HG03135 (cell line): ENCODE data around the gene KLHL18.
A peak's percentile ranks its signal among the peaks of the same experiment; 100 is the strongest.
"Not testable (repeated sequence)": the region's sequence is repeated elsewhere in the genome, so short reads cannot be mapped to it uniquely, and the experiment has no call there.

Experiments
- ATAC-seq: cut with Tn5 transposase; IDR thresholded peaks from one replicate; pipeline ENCODE4 v1.9.1; 2021; ENCODE audit warnings: mild to moderate bottlenecking, moderate library complexity; ENCODE audit not compliant: unreplicated experiment

KLHL18 gene

DNA sequence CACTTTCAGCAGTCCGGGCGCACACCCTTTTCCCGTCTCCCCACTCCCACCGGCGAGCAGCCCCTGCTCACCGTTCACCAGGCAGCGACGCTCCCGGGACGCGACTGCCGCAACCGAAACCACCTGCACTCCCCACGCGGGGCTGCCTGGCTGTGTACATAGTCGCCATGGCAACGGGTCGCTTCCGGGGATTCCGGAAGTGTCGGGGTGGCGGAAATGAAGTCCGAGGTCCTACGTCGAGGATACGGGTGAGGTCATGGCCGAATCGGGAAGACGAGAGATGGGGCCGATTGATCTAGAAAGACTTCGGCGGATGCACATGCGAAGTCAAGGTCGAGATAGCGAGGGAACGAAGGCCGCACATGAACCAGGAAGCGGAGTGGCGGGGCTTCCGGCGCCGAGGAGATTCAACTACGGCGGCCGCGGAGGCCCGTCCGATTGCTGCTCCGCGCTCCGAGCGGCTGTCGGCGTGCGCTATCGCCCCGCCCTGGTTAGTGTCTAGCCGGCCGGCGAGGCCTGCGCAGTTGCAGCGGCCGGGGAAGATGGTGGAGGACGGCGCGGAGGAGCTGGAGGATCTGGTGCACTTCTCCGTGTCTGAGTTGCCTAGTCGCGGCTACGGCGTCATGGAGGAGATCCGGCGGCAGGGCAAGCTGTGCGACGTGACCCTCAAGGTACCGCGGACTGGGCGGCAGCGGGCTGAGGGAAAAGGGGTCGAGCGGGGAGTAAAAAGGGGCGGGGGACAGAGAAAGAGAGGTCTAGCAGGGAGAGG is at the start of gene KLHL18, which contains the start of gene KIF9:
Gene KLHL18 (plus strand): TSS at position 521 of the 769 bp plus-strand sequence. CDS start 22 bp downstream, at position 543.
Gene KIF9 (minus strand): TSS at position 376 of the 769 bp plus-strand sequence. CDS start 5,425 bp downstream, outside the sequence.
- peak; percentile 70 for ATAC-seq

DNA sequence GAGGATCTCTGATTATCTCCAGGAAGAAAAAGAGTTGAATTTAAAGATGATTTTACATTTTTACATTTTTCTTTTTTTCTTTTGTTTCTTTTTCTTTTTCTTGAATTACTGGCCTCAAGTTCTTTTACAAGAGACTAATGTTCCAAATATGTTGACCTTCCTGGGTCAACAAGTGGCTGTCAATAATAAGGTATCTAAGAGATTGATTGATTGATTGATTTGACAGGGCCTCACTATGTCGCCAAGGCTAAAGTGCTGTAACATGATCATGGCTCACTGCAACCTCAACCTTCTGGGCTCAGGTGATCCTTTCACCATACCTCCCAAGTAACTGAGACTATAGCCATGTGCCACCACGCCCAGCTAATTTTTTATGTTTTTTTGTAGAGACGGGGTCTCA is 44.7 kb upstream of the KLHL18 start:
- no peak for ATAC-seq

DNA sequence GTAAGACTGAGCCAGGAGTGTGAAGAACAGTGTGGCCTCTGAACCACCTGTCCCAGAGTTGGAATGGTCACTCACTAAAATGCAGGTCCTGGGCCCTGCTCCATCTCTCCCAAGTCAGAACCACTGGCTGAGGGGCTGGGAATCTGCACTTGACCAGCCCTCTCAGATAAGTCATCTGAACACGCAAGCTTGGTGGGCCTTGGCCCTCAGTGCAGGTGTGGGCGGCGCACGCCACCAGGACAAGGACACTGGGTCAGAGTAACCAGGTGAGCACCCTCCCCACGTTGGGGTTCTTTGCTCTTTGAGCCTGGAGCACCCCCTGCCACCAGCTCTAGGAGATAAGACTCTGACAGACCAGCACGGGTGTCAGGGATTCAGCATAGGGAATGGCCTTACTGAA is 42.8 kb upstream of the KLHL18 start:
- no peak for ATAC-seq

DNA sequence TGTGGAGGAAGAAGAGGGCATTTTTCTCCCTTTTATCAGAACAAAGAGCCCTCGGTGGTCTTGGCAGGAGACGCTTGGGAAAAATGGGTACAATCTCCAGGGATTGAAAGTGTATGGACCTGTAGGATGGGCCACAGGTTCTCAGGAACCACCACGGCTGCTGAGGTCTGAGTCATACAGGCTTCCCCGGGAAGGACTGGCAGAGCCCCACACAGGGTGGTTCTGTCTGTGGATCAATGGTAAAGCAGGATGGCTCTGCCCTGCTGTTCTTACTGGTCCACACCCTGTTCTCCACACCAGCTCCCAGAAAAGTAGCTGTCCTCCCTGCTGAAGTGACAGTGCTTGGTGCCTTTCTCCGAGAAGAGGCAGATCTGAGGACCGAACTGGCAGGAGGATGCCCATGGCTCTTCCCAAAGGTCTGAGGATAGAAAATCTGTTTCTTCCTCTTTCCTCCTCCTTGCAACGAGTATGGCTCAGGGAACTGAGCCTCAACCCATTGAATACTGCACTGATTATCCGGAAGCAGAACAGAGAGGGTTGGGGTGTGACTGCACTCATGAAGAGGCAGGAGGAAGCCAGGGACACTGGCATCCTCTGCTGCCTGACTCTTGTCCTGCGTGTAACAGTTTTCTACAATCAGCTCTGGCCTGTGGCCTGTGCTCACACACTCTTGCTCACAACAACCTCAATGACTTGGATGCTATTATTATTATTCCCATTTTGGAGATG is 39.2 kb upstream of the KLHL18 start:
- ATAC-seq, result no peak

DNA sequence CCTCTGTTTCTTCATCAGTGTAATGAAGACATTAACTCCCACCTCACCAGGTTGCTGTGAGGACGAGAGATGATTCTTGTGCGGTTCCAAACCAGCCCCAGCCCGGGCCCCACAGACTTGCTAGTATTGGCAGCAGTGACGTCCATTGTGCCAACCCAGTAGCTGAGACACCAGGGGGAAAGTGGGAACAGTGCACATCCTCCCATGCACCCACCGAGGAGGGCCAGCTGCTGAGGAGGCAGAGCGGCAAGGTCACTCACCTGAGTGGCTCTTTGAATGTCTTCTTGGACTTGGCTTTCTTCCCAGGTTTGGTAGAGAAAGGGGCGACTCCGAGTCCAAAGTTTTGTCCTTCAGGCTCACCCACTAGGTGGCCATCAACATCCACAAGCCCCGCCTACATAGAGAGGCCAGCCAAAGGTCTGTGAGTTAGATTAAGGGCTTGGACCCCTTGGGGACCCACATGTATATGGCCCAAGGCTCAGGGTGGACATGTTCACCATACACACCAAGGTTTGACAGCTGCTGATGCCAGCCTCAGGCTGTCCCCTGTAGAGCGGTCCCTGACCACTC is 38.1 kb upstream of the KLHL18 start:
- no peak for ATAC-seq

DNA sequence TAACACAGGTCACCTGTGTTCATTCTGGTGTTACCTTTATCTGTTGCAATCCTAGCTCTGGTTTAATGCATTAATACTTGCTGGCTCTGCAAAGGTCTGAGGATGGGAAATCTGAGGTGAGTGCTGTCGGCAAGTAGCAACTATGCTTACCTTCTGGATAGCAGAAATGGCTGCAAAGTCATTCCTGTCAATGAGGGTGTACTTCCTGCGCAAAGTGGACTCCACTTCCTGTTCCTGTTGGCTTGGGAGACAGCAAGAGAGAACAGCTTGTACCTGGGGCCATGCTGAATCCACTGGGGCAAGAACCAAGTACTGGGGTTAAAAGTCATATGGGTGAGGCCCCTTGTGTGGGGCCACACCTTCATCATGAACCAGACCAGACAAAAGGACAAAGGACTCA is 37.5 kb upstream of the KLHL18 start:
- no peak for ATAC-seq

DNA sequence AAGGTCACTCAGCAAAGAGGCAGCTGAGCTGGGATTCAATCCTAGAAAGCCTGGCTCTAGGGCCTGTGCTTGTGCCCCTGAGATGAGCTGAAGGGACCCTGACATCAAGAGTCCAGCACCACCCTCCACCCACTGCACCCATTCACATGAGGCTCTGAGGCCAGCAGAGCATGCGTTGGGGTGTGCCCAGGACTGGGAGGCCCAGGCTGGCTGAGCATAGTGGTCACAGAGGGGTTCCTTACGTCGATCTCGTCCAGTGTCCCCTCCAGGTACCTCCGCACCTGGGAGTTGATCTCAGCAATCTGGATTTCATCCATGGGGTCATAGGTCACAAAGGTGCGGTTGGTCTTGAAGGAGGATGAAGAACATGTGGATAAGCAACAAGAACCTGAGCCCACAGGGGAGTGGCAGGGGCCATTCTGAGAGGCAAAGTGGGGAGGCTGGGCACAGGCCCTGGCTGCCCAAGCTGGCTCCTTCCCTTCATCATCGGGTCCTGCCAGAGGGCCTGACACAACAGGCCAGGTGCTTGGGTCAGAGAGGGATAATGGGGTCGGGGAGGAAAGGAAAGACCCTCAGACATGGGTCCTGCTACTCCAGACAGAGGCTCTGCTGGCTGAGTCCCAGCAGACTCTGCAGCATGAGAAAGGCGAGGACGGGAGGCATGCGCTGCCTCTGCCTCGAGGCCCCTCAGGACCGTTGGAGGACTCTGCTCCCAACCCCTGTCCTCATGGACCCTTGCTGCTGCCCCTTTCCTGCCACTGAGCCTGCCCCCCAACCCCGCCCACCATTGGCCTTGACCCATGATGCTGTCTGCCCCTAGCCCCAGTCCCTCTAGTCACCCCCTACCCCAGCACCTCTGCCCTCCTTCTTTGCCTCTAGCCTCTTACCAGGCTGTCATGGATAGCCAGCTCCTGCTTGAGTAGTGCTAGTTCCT is 35.3 kb upstream of the KLHL18 start:
- no peak for ATAC-seq

DNA sequence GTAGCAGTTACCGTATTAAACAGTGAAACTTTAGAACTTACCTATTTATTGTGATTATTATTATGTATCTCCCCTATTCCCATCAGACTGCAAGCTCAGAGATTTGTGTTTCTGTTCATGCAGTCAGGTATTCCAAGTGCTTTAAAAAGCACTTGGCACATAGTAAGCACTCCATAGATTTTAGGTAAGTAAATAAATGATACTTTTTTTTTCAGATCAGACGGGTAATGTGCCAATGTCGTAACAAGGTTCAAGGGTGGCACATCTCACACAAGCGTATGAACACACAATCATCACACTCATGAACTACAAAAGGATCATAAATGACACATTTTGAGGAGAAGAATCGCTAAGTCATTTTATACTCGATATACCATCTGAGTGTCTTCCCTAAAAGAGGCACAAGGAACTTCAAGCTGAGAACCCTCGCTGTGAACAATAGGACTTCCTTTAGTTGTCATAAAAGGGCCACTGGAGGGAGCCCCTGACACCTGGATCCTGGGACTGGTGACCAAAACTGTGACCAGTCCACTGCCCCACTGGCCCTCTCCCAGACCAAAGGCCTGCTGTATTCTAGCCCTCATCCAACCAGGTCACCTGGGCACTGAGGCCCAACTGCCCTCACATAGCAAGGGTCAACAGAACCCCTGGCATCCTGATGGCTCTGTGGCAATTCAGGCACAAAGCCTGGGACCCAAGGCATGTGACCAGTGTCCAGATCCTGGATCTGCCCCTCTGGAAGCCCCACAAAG is 32.3 kb upstream of the KLHL18 start:
- no peak for ATAC-seq

DNA sequence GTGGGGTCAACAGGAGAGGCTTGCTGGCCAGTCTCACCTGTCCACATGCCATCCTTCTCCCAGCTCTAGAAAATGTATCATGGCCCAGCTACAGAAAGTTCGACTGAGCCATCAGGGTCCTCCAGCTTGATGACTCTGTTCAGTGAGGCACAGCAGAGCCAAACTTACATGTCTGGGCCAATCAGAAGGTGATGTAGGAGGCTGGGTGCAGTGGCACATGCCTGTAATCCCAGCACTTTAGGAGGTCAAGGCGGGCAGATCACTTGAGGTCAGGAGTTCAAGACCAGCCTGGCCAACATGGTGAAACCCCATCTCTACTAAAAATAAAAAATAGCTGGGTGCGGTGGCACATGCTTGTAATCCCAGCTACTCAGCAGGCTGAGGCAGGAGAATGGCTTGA is 31.7 kb upstream of the KLHL18 start:
- not testable (repeated sequence) for ATAC-seq

DNA sequence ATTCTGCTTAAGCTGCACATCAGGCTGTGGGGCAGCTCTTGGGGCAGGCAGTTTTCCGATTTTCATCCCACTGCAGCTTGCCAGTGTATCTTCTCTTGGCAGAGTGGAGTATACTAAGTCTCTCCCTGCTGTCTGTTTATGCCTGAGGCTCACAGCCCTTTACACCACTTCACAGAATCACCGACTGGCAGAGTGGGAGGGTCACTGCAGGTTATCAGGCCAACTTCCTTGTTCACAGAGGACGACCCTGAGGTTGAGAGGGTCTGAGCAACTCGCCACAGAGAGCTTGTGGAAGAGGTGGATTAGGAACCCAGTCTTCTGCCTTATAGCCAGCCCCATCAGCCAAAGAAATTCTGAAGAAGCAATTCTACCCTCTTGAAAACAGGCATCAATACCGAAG is 31.1 kb upstream of the KLHL18 start:
- ATAC-seq, result no peak

DNA sequence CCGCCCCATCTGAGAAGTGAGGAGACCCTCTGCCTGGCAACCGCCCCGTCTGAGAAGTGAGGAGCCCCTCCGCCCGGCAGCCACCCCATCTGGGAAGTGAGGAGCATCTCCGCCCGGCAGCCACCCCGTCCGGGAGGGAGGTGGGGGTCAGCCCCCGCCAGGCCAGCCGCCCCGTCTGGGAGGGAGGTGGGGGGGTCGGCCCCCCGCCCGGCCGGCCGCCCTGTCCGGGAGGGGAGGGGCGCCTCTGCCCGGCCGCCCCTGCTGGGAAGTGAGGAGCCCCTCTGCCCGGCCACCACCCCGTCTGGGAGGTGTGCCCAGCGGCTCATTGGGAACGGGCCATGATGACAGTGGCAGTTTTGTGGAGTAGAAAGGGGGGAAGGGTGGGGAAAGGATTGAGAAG is 26.4 kb upstream of the KLHL18 start:
- not testable (repeated sequence) for ATAC-seq

DNA sequence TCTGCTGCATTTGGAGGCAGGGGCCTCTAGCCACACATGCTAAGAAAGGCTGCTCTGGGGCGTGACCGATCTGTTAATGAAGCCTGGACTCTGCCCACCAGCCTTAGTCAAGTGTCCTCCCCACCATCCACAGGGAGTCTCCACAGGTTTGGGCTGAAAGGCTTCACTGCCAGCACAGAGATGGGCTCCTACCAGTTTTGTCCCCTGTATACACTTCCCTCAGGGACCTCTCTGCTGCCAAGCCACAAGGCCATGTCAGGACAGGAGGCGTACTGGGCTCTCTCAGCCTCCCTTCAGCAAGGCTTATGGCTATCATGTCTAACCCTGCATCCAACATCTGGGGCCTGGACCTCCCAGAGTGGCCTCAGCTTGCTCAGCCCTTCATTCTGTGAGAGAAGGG is 23.6 kb upstream of the KLHL18 start:
- ATAC-seq, result no peak

DNA sequence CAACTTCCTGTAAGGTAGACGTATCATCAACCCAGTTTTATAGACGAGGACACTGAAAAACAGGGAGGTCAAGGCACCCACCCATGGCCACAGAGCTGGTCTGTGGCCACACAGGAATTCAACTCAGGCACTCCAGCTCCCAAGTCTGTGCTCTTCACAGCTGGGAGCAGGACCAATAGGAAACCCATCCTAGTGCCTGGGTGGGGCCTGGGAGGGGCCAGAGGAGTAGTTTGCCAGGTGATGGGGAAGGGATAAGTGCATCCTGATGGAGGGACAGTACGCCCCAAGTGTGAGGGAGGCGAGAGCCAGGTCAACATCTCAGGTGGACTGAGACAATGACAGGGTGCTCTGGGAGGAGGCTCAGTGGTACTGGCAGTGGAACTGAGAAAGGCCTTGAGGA is 22.1 kb upstream of the KLHL18 start:
- ATAC-seq, result no peak

DNA sequence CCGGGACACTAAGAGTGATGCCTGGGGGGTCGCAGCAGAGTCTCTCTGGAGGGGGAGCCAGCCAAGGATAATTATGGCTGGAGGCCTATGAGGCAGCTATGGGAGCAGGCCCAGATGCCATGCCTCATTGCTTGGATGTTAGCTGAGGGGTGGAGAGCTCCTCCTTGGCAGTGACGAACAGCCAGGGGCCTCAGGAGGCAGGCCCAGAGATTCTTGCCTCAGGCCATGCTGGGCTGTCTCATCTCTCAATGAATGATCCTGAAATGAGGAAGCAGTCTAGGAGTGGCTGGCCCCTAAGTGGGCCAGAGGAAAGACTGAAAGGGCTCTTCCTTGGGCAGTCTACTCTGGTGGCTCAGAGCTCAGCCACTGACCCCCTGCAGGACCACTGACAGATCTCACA is 21.4 kb upstream of the KLHL18 start:
- ATAC-seq, result no peak

DNA sequence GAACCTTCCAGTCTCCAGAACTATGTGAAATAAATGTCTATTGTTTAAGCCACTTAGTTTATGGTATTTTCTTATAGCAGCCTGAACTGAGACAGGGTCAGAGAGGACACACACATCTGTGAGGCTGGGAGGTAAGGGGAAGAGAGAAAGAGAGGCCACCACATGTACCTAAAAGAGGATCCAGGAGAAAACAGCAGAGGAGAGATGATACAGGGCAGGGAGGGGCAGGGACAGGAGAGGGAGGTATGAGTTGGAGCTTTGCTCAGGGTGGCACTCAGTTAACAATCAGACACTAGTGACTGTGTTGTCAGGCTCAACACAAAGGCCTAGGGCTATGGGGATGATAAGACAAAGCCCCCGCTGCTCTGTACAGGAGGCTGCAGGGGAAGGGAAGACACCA is 17.7 kb upstream of the KLHL18 start:
- ATAC-seq, result no peak

DNA sequence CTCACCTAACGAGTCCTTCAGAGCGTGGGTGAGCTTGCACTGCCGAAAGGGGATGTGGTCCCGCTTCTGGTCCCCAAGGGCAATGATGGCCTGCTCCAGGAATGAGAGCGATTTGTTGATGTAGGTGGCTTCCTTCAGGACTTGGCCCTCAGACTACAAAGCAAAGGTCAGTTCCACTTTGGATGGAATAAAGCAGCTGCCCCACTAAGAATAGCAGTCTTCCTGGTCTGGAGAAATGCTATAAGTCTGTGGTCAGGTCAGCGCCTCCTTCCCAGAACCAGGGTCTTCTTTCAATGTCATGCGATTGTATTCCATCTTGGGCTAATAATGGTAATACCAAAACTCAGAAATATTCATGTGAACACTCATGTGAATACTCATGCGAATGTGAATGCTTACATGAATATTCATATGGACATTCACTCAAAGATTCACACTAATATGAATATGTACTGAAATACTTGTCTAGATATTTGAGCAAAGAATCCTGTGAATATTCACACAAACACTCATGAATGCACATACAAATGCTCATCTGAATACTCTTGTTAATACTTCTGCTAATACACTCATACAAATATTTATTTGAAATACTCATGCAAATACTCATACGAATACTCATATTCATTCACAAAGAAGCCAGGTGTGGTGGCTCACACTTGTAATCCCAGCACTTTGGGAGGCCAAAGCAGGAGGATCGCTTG is 16.9 kb upstream of the KLHL18 start:
- ATAC-seq, result no peak

DNA sequence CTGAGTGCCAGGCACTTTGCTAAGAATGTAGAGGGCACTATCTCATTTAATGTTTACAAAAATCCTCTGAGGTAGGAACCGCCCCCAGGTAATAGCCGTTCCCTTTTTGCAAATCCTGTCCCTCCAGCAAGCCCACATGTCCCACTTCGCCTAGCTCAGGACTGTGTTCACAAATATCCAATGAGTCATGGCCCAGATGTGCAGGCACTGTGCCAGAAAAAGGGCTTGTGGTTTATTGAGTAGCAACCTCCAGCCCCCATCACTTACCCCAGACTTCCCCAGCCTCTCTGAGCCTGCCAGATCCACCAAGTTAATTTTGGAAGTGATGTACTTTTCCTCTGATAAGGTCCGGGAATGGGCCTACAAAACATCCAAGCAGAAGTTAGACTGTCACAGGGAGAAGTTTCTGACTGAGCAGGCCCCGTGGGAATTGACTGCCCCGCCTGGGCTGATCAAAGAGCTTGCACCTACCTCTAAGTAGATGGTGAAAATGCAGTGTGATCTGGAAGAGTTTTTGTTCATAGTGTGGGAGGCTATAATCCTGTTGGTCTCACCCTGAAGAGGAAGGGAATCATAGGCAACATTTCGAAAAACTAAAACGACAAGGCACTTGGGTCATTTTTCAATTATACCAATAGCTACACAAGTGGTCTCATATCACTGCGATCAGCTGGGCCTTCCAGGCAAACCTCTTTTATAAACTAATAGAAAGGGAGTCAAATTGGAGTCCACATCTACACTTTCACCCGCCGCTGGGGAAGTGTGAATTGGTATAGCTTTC is 15.8 kb upstream of the KLHL18 start:
- ATAC-seq, result no peak

DNA sequence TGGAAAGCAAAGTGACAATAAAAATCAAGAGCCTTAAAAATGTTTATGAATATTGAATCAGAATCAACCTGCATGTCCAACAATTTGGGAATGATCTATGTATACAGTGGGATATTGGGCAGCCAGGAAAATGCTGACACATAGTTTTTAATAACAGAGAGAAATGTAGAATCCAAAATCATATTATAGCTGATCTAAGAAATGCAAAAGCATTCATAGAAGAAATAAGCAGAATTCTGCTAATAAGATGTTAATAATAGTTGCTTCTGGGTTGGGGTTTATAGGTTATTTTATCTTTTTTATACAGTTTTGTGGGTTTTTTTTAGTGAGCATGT is 15.3 kb upstream of the KLHL18 start:
- no peak for ATAC-seq

DNA sequence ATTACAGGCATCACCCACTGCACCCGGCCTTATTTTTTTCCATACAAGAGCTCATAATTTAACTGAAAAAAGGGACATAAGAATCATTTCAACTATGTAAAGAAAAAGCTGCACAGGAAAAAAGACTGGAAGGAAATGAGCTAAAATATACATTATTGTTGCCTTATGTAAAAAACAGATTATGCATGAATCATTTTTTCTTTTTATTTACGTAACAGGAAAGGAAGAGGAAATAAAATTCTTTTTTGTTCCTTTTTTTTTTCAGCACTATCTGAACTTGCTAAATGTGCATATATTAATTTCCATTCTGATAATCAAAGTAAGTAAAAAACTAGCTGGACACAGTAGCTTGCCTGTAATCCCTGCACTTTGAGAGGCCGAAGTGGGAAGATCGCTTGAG is 12.2 kb upstream of the KLHL18 start:
- ATAC-seq, result no peak
